ENCODE data around the gene FARS2. TPM values are rescaled to one million over a fixed set of nuclear protein-coding genes. Genes with fewer than 3 reads are reported as not detected.

Gene FARS2
- total and polyA plus RNA-seq, 4 donors: 9.2 to 31.4 (median 19.4) TPM

DNA sequence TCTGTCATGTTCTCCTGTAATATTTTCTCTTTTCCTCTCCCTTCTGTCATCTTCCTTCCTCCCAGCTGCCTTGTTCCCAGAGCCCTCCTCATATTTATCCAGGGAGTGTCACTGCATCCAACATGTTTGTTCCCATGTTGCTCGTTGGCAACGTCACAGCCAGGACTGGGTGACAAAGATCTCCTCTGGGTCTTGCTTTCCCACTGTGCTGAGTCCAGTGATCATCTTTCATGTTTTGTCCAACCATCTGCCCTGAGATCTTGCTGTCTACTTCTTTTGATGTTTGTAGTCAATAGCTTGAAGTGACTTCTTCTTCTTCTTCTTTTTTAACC, 26.6 kb downstream of the FARS2 start:
- Histone ChIP-seq H3K4me1 (ENCODE audit: control insufficient read depth in 5 of 5, insufficient read depth in 5 of 5, low read length in 5 of 5) (peaks cover 0 to 14% (median 0%) of the 10 kb centered on the region in 5 donors), H3K27ac (ENCODE audit: low read depth in 1 of 2, low read length in 1 of 2) (no peak overlapping the region), H3K27me3 (ENCODE audit: control insufficient read depth in 3 of 3, insufficient read depth in 3 of 3, low read length in 2 of 3) (no peaks in the 10 kb centered on the region), H3K9me3 (ENCODE audit: control insufficient read depth in 4 of 4, insufficient read depth in 3 of 4, low read length in 3 of 4) (no peaks in the 10 kb centered on the region), H3K9ac (ENCODE audit: insufficient read depth in 1 of 2, low read length in 2 of 2) (no peak overlapping the region), H3K36me3 (ENCODE audit: control insufficient read depth in 4 of 4, insufficient read depth in 4 of 4, low read length in 4 of 4) (peaks cover 0 to 4% (median 0%) of the 10 kb centered on the region in 4 donors), H3K4me3 (no peak overlapping the region)
- WGBS, 2 donors: 68 to 88% methylated on average over 2 of the region's 2 CpGs
- DNase-seq (no peak), ATAC-seq (ENCODE audit: insufficient read depth, low FRiP score) (no peak)
- TF ChIP-seq, protein P1, sequence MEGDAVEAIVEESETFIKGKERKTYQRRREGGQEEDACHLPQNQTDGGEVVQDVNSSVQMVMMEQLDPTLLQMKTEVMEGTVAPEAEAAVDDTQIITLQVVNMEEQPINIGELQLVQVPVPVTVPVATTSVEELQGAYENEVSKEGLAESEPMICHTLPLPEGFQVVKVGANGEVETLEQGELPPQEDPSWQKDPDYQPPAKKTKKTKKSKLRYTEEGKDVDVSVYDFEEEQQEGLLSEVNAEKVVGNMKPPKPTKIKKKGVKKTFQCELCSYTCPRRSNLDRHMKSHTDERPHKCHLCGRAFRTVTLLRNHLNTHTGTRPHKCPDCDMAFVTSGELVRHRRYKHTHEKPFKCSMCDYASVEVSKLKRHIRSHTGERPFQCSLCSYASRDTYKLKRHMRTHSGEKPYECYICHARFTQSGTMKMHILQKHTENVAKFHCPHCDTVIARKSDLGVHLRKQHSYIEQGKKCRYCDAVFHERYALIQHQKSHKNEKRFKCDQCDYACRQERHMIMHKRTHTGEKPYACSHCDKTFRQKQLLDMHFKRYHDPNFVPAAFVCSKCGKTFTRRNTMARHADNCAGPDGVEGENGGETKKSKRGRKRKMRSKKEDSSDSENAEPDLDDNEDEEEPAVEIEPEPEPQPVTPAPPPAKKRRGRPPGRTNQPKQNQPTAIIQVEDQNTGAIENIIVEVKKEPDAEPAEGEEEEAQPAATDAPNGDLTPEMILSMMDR (IDR thresholded peaks at IDR 0.05; ENCODE audit: control extremely low read depth, extremely low read depth): no peak

DNA sequence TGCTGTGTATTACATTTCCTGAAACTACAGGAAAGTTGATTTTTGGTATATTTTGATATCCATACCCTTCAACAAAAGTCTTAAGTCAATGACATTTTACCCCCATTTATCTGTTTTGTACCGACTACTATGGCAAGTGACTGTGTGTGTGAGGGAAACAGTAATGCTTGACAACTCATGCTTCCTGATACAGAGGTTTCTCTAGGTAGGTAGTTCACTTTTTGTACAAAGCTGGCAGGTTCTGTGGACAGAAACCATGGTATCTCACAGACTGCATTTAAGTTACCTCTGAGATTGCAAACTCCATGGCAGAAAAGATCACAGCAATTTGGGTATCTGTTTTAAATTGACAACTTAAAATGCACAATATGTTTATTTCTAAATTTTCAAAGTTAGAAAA, 28.8 kb downstream of the FARS2 start:
- WGBS, 2 donors: 90 to 94% methylated on average over 1 of the region's 1 CpG
- Histone ChIP-seq H3K9me3 (ENCODE audit: control insufficient read depth in 4 of 4, insufficient read depth in 3 of 4, low read length in 3 of 4) (no peaks in the 10 kb centered on the region), H3K27me3 (ENCODE audit: control insufficient read depth in 3 of 3, insufficient read depth in 3 of 3, low read length in 2 of 3) (no peaks in the 10 kb centered on the region), H3K9ac (ENCODE audit: insufficient read depth in 1 of 2, low read length in 2 of 2) (no peak overlapping the region), H3K4me1 (ENCODE audit: control insufficient read depth in 5 of 5, insufficient read depth in 5 of 5, low read length in 5 of 5) (peaks cover 0 to 14% (median 0%) of the 10 kb centered on the region in 5 donors), H3K27ac (ENCODE audit: low read depth in 1 of 2, low read length in 1 of 2) (no peak overlapping the region), H3K36me3 (ENCODE audit: control insufficient read depth in 4 of 4, insufficient read depth in 4 of 4, low read length in 4 of 4) (peaks cover 0 to 4% (median 0%) of the 10 kb centered on the region in 4 donors), H3K4me3 (no peak overlapping the region)
- TF ChIP-seq, protein P1 (IDR thresholded peaks at IDR 0.05; ENCODE audit: control extremely low read depth, extremely low read depth): no peak
- DNase-seq (no peak), ATAC-seq (ENCODE audit: insufficient read depth, low FRiP score) (no peak)

DNA sequence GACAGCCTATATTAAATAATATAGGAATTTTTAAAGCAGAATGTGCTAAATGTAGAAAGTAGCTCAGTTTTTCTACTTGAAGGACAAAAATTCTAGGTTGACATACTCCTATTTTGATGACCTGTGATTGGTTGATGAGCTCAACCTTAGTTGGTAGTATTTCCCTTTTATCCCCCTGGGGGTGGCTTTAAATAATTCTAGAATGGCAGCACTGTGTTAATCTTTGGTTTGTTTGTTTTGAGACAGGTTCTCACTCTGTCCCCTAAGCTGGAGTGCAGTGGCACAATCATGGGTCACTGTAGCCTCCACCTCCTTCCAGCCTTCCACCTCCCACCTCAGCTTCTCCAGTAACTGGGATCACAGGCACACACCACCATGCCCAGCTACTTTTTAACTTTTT, 29.2 kb downstream of the FARS2 start:
- ATAC-seq (ENCODE audit: insufficient read depth, low FRiP score): no peak
- no peak overlapping the region for H3K9ac ChIP-seq (ENCODE audit: insufficient read depth in 1 of 2, low read length in 2 of 2)
- TF ChIP-seq, protein P1 (IDR thresholded peaks at IDR 0.05; ENCODE audit: control extremely low read depth, extremely low read depth): no peak

DNA sequence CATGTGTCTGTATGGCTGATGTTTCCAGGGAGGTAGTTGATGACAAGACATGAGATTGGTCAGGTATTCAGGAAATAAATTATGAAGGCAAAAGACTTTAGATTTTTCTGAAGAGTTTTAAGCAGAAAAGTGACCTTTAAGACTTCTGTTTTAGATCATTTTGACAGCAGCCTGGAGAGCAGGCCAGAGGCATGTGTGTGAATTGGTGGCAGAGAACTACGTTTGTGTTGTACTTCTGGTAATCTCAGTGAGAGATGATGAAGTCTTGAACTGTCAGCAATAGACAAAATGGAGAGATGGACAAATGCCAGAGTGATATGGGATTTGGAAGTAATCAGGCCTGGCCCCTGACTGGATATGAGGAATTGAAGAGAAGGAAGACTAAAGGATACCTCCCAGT, 30.8 kb downstream of the FARS2 start:
- Histone ChIP-seq H3K9me3 (ENCODE audit: control insufficient read depth in 4 of 4, insufficient read depth in 3 of 4, low read length in 3 of 4) (no peaks in the 10 kb centered on the region), H3K4me3 (no peak overlapping the region), H3K36me3 (ENCODE audit: control insufficient read depth in 4 of 4, insufficient read depth in 4 of 4, low read length in 4 of 4) (peaks cover 0 to under 1% (median 0%) of the 10 kb centered on the region in 4 donors), H3K27ac (ENCODE audit: low read depth in 1 of 2, low read length in 1 of 2) (no peak overlapping the region), H3K4me1 (ENCODE audit: control insufficient read depth in 5 of 5, insufficient read depth in 5 of 5, low read length in 5 of 5) (peaks cover 0 to 14% (median 0%) of the 10 kb centered on the region in 5 donors), H3K27me3 (ENCODE audit: control insufficient read depth in 3 of 3, insufficient read depth in 3 of 3, low read length in 2 of 3) (no peaks in the 10 kb centered on the region), H3K9ac (ENCODE audit: insufficient read depth in 1 of 2, low read length in 2 of 2) (no peak overlapping the region)
- no peak for DNase-seq
- TF ChIP-seq, protein P1 (IDR thresholded peaks at IDR 0.05; ENCODE audit: control extremely low read depth, extremely low read depth): no peak
- ATAC-seq (ENCODE audit: insufficient read depth, low FRiP score): no peak
- 77 to 92% methylated on average over 1 of the region's 1 CpG for whole genome bisulfite sequencing, 2 donors

More for the DNA sequence above, 29.2 kb downstream of the FARS2 start:
- H3K4me3 ChIP-seq: no peak overlapping the region
- peaks cover 0 to 14% (median 0%) of the 10 kb centered on the region in 5 donors for H3K4me1 ChIP-seq (ENCODE audit: control insufficient read depth in 5 of 5, insufficient read depth in 5 of 5, low read length in 5 of 5)
- H3K27ac ChIP-seq (ENCODE audit: low read depth in 1 of 2, low read length in 1 of 2): no peak overlapping the region
- H3K27me3 ChIP-seq (ENCODE audit: control insufficient read depth in 3 of 3, insufficient read depth in 3 of 3, low read length in 2 of 3): no peaks in the 10 kb centered on the region
- H3K9me3 ChIP-seq (ENCODE audit: control insufficient read depth in 4 of 4, insufficient read depth in 3 of 4, low read length in 3 of 4): no peaks in the 10 kb centered on the region
- no peak for DNase-seq
- H3K36me3 ChIP-seq (ENCODE audit: control insufficient read depth in 4 of 4, insufficient read depth in 4 of 4, low read length in 4 of 4): peaks cover 0 to 4% (median 0%) of the 10 kb centered on the region in 4 donors
